Adrenal gland (tissue), 12 donors: Measurements from ENCODE around the gene GSK3B. TPM values are rescaled to one million over a fixed set of nuclear protein-coding genes. Genes with fewer than 3 reads are reported as not detected.

Experiments
- DNase-seq, 7 donors: peaks; one replicate each; pipeline ENCODE4 v3.0.0-alpha.2; 2019 to 2020
- H3K27ac ChIP-seq, 5 donors: fragments of 200-600 bp; sonication (generic) in 4 of 5; 1 replicate in 3 of 5; 2 replicates in 2 of 5; pipeline versions ENCODE4 v1.5.1 to v1.8.0; 2016 to 2020; ENCODE audit warnings: mild to moderate bottlenecking in 1 of 5
- H3K27me3 ChIP-seq: fragments of 200-600 bp; 2 replicates; pipeline ENCODE4 v1.8.0; 2021
- H3K36me3 ChIP-seq, 2 donors: fragments of 200-600 bp; replicated peaks in 1 of 2; 1 replicate in 1 of 2; 2 replicates in 1 of 2; pipeline versions ENCODE4 v1.5.1 to v1.8.0; 2018 to 2022
- H3K4me1 ChIP-seq, 2 donors: fragments of 200-600 bp; replicated peaks in 1 of 2; 1 replicate in 1 of 2; 2 replicates in 1 of 2; pipeline versions ENCODE4 v1.5.1 to v1.8.0; 2018 to 2021
- H3K4me3 ChIP-seq, 4 donors: fragments of 200-600 bp; sonication (generic) in 3 of 4; one replicate each; pipeline ENCODE4 v1.5.1; 2016 to 2018
- H3K9me3 ChIP-seq, 3 donors: fragments of 200-600 bp; sonication (generic) in 1 of 3; replicated peaks in 1 of 3; 1 replicate in 2 of 3; 2 replicates in 1 of 3; pipeline versions ENCODE4 v1.5.1 to v1.8.0; 2016 to 2021
- POLR2A ChIP-seq, 2 donors: fragments of 450-650 bp; IDR thresholded peaks; one replicate each; pipeline ENCODE4 v1.6.1; 2017; ENCODE audit warnings: antibody characterized with exemption in 2 of 2, mild to moderate bottlenecking in 2 of 2, moderate library complexity in 1 of 2
- WGBS, 4 donors: extraction: QIAGEN DNeasy Blood & Tissue Kit in 2 of 4; methylation state at CpG; one replicate each; pipeline versions ENCODE4 v1.1.5 to v1.1.7; 2013 to 2017; 5-methylcytosine and 5-hydroxymethylcytosine counted together
- intact Hi-C, 2 donors: fragments of 100-400 bp; cut with DNase I; formaldehyde crosslinking; loops; one replicate each; pipeline versions ENCODE4 v1.14.1 to v1.15.0; 2022 to 2023
- polyA plus RNA-seq, 3 donors: library from polyadenylated mRNA; stranded (reverse); fragments of 200-250 nt in 2 of 3; fragments of 350-450 nt in 1 of 3; fragmentation: Illumina TruSeq in 1 of 3; extraction: RNeasy Lipid Tissue Mini Kit (QIAGEN cat#74804) in 1 of 3; gene quantifications; one replicate each; pipeline ENCODE4 v1.2.3, GENCODE V29; 2013 to 2014
- total RNA-seq, 9 donors: library from RNA; depleted of rRNA in 4 of 9; stranded (reverse); fragments of >200 nt in 4 of 9; fragments of 120-200 nt in 1 of 9; fragmentation: NEBNext Ultra II Directional in 1 of 9; extraction: Animal tissue kit (Norgen Biotek cat#: 25700) in 1 of 9; gene quantifications; one replicate each; pipeline versions ENCODE4 v1.1.0 to v1.2.4, GENCODE V29; 2013 to 2023
- TF ChIP-seq, protein P1 (sequence below), 6 experiments: fragments of 450-650 bp in 4 of 6; fragments of 200-600 bp in 2 of 6; sonication (generic) in 1 of 6; IDR thresholded peaks; 1 replicate in 5 of 6; 2 replicates in 1 of 6; pipeline versions ENCODE4 v1.5.1 to v1.8.0; 2016 to 2021; ENCODE audit warnings: antibody characterized with exemption in 6 of 6, mild to moderate bottlenecking in 2 of 6, moderate library complexity in 1 of 6
- donor health status: healthy with polysubstance abuse.
- donor health status: Bipolar disorder and iron deficiency.
- donor health status: DM: yes; HTN: yes; CAD: no.
- donor health status: DM: no; HTN: no; CAD: no.
- donor health status: DM: no; HTN: no; CAD: no.
- donor health status: DM: yes; HTN: yes; CAD: no.

GSK3B gene
- total and polyA plus RNA-seq, 12 donors: 10.0 to 63.7 (median 44.8) TPM

DNA sequence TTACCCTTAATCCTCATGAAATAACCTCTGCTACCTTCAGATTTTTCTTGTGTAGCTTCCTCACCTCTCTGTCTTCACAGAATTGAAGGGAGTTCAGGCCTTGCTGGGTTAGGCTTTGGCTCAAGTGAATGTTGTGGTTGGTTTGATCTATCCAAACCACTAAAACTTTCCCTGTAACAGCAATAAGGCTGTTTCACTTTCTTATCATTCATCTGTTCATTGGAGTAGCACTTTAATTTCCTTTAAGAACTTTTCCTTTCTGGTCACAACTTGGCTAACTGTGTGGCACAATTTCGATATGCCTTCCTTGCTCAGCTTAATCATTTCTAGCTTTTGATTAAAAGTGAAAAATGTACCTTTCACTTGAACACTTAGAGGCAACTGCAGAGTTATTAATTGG lies 182.5 kb downstream of the GSK3B start:
- Histone ChIP-seq H3K36me3 (no peaks in the 10 kb centered on the region), H3K4me3 (no peak overlapping the region), H3K27ac (no peak overlapping the region), H3K4me1 (peaks cover under 1 to 17% of the 10 kb centered on the region in 2 donors), H3K27me3 (no peaks in the 10 kb centered on the region), H3K9me3 (no peaks in the 10 kb centered on the region)
- TF ChIP-seq POLR2A (IDR thresholded peaks at IDR 0.05): no peak
- TF ChIP-seq, protein P1, sequence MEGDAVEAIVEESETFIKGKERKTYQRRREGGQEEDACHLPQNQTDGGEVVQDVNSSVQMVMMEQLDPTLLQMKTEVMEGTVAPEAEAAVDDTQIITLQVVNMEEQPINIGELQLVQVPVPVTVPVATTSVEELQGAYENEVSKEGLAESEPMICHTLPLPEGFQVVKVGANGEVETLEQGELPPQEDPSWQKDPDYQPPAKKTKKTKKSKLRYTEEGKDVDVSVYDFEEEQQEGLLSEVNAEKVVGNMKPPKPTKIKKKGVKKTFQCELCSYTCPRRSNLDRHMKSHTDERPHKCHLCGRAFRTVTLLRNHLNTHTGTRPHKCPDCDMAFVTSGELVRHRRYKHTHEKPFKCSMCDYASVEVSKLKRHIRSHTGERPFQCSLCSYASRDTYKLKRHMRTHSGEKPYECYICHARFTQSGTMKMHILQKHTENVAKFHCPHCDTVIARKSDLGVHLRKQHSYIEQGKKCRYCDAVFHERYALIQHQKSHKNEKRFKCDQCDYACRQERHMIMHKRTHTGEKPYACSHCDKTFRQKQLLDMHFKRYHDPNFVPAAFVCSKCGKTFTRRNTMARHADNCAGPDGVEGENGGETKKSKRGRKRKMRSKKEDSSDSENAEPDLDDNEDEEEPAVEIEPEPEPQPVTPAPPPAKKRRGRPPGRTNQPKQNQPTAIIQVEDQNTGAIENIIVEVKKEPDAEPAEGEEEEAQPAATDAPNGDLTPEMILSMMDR (IDR thresholded peaks at IDR 0.05): no peak
- whole genome bisulfite sequencing, 4 donors: 81 to 96% (median 91%) methylated on average over 1 of the region's 1 CpG
- intact Hi-C loops: no loop called here
- no peak for DNase-seq

DNA sequence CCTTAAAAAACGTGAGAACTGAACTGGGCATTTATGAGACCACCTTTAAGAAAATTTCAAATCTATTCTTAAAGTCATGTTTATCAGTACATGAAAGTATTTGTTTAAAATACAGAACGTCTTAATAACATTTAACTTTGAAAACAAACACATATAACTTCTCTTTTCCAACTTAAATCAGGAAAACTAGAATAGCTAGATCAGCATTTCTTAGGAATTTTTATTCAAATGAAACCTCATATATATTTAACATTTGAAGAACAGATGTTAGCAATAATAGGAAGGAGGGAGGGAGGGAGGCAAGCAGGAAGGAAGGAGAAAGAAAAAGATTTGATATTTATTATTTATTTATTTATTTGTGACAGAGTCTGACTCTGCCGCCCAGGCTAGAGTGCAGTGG lies 192.2 kb downstream of the GSK3B start:
- Histone ChIP-seq H3K36me3 (peaks cover 0 to 6% of the 10 kb centered on the region in 2 donors), H3K27ac (no peak overlapping the region), H3K9me3 (no peaks in the 10 kb centered on the region), H3K4me3 (no peak overlapping the region), H3K4me1 (no peaks in the 10 kb centered on the region), H3K27me3 (no peaks in the 10 kb centered on the region)
- intact Hi-C loops: no loop called here
- 79 to 88% (median 87%) methylated on average over 3 of the region's 3 CpGs for WGBS, 4 donors
- no peak for DNase-seq
- TF ChIP-seq POLR2A (IDR thresholded peaks at IDR 0.05): no peak
- TF ChIP-seq, protein P1 (IDR thresholded peaks at IDR 0.05): no peak

DNA sequence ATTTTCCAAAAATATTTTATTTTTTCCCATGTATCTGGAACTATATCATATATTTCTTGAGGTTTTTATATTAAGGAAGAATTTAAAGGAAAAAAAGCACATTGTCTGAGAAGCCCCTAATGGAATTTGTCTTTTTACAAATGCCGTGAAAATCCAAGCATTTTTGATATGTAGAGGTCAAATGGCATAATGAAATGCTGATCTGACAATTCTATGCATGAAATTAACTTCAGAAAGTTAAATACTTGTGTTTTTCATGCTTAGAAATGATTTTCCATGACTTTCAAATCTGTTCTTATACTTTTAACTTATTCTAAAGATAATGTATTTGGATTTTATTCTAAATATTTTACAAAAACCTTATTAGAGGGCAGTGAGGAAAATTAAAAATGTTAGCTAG lies 193.1 kb downstream of the GSK3B start:
- DNase-seq: no peak
- WGBS, 4 donors: 80 to 95% (median 93%) methylated on average over 1 of the region's 1 CpG
- H3K27me3 ChIP-seq: no peaks in the 10 kb centered on the region
- TF ChIP-seq, protein P1 (IDR thresholded peaks at IDR 0.05): no peak
- no peak for TF ChIP-seq POLR2A (IDR thresholded peaks at IDR 0.05)
- no peak overlapping the region for H3K4me3 ChIP-seq
- H3K27ac ChIP-seq: no peak overlapping the region
- H3K9me3 ChIP-seq: no peaks in the 10 kb centered on the region
- H3K36me3 ChIP-seq: peaks cover 0 to 6% of the 10 kb centered on the region in 2 donors
- H3K4me1 ChIP-seq: no peaks in the 10 kb centered on the region
- intact Hi-C loops: no loop called here

DNA sequence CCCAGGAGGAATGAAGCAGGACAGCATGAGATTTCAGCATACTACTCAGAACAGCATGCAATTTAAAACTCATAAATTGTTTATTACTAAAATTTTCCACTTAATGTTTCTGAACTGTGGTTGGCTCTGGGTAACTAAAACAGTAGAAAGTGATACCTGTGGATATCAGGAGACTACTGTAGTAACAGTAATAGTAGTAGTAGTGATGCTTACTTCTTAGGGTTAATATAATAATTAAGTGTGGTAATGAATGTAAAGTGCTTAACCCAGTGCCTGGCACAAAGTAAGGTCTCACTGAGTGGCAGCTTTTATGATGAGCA lies 195.1 kb downstream of the GSK3B start:
- intact Hi-C loops: loop anchor here (10.0 kb wide), 3 partner anchors 176 to 276 kb away; no protein-coding TSS in a partner anchor
- Histone ChIP-seq H3K36me3 (no peaks in the 10 kb centered on the region), H3K4me3 (no peak overlapping the region), H3K9me3 (no peaks in the 10 kb centered on the region), H3K27me3 (no peaks in the 10 kb centered on the region), H3K27ac (no peak overlapping the region), H3K4me1 (no peaks in the 10 kb centered on the region)
- DNase-seq: no peak
- TF ChIP-seq, protein P1 (IDR thresholded peaks at IDR 0.05): no peak
- TF ChIP-seq POLR2A (IDR thresholded peaks at IDR 0.05): no peak
